Stimulated activated naive CD8-positive, alpha-beta T cell treated with anti-CD3 and anti-CD28 coated beads, Interleukin-15, Interleukin-2, amounts not matched to agents 100 ng/mL and 50 ng/mL, for 24 hours (primary cell): Measurements from ENCODE around the gene C5orf63.
"Not testable (repeated sequence)": the region's sequence is repeated elsewhere in the genome, so short reads cannot be mapped to it uniquely, and the experiment has no call there.

Experiments used
- H3K27ac Mint-ChIP-seq: one replicate; pipeline ENCODE4 v1.8.0; 2021; ENCODE audit warnings: mild to moderate bottlenecking, mixed read lengths
- H3K27me3 Mint-ChIP-seq: one replicate; pipeline ENCODE4 v1.8.0; 2021; ENCODE audit warnings: mixed read lengths
- H3K36me3 Mint-ChIP-seq: one replicate; pipeline ENCODE4 v1.8.0; 2021; ENCODE audit warnings: low read depth, mixed read lengths
- H3K4me1 Mint-ChIP-seq: one replicate; pipeline ENCODE4 v1.8.0; 2021; ENCODE audit warnings: low read depth, mixed read lengths
- H3K4me3 Mint-ChIP-seq: one replicate; pipeline ENCODE4 v1.8.0; 2021; ENCODE audit warnings: mild to moderate bottlenecking, mixed read lengths
- H3K9me3 Mint-ChIP-seq: one replicate; pipeline ENCODE4 v1.8.0; 2021; ENCODE audit warnings: mixed read lengths

The C5orf63 gene

DNA sequence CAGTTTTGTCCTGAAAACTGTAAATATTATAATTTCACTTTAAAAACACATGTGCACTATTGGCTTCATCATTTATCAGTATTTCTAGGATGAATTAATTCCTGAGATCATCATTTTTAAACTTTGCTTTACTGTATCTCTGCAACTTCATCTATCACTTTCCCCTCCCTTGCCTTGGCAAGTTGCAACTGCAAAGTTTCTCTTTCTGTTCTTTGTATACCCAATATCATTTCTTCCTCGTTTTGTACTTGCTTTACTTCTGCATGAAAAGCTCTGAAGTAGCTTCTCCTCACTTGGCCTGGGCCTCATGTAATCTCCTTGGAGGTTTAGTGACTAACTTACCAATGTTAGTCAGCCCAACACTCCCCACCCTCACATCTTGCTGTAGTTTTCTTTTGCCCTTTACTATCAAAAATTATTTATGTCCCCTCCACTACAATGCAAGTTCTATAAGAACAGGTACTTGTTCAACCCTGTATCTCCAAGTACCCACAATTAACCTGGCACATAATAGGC lies 12.8 kb downstream of the C5orf63 start:
- no peak overlapping the region for H3K27ac Mint-ChIP-seq
- H3K27me3 Mint-ChIP-seq: no peaks in the 10 kb centered on the region
- H3K4me1 Mint-ChIP-seq: peaks cover 6% of the 10 kb centered on the region
- H3K36me3 Mint-ChIP-seq: peaks cover 30% of the 10 kb centered on the region
- H3K9me3 Mint-ChIP-seq: no peaks in the 10 kb centered on the region
- H3K4me3 Mint-ChIP-seq: no peak overlapping the region

- H3K27me3 Mint-ChIP-seq: no peaks in the 10 kb centered on the region
- no peaks in the 10 kb centered on the region for H3K9me3 Mint-ChIP-seq
- H3K4me3 Mint-ChIP-seq: no peak overlapping the region
- peaks cover 6% of the 10 kb centered on the region for H3K4me1 Mint-ChIP-seq
- no peak overlapping the region for H3K27ac Mint-ChIP-seq
- H3K36me3 Mint-ChIP-seq: peaks cover 53% of the 10 kb centered on the region
Observed at GRCh38 chr5:127056896-127057295, 16.4 kb downstream of the C5orf63 start.

DNA sequence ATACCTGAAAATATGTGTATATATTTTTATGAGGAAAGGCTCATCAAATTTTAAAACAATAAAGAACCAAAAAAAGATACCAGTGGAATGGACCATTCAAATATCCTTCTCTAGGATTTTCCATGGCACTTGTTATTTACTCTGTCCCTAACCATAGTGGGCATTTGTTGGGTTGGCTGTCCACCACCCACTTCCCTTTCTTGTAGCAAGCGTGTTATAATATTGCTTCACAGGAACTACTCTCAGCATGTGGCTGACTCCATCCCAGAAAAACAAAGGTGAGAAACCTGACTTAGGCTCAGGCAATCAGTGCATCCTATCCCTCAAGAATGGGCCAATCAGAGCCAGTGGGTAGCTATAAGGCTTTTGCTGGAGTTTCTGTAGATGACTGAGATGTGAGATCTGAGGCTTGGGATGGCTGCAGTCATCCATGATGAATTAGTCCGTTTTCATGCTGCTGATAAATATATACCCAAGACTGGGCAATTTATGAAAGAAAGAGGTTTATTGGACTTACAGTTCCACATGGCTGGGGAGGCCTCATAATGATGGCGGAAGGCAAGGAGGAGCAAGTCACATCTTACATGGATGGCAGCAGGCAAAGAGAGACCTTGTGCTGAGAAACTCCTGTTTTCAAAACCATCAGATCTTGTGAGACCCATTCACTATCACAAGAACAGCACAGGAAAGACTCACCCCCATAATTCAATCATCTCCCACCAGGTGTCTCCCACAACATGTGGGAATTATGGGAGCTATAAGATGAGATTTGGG lies 17.2 kb downstream of the C5orf63 start:
- Mint-ChIP-seq H3K4me3 (no peak overlapping the region), H3K27me3 (no peaks in the 10 kb centered on the region), H3K9me3 (no peaks in the 10 kb centered on the region), H3K27ac (no peak overlapping the region), H3K4me1 (peaks cover 6% of the 10 kb centered on the region), H3K36me3 (peaks cover 53% of the 10 kb centered on the region)

GRCh38 chr5:127053551-127053950 lies 19.8 kb downstream of the C5orf63 start:
- H3K36me3 Mint-ChIP-seq: peaks cover 45% of the 10 kb centered on the region
- not testable (repeated sequence) for H3K9me3 Mint-ChIP-seq, H3K27ac Mint-ChIP-seq, H3K4me1 Mint-ChIP-seq, H3K27me3 Mint-ChIP-seq, H3K4me3 Mint-ChIP-seq

GRCh38 chr5:127053049-127053448 lies 20.3 kb downstream of the C5orf63 start:
- Mint-ChIP-seq H3K27ac (no peak overlapping the region), H3K4me1 (no peaks in the 10 kb centered on the region), H3K36me3 (peaks cover 44% of the 10 kb centered on the region), H3K27me3 (no peaks in the 10 kb centered on the region), H3K9me3 (no peaks in the 10 kb centered on the region), H3K4me3 (no peak overlapping the region)

DNA sequence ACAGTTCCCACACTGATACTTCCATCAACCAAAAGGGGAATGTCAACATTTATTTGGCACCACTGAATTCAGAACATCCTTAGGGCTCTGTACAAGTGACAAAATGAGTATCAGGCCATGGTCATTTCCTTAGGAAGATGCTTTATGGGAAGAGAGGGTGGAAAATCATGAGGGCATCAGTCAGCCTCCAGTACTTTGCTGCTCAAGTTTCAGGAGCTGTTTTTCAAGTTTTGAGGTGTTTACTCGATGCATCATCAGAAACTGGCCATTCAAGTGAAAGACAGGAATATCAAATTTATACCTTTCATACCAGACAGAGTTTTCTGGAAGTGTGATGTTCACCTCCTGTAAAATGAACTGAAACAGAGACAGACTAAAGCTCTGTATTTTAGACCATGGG lies 21.7 kb downstream of the C5orf63 start:
- Mint-ChIP-seq H3K4me3 (no peak overlapping the region), H3K27me3 (no peaks in the 10 kb centered on the region), H3K27ac (no peak overlapping the region), H3K9me3 (no peaks in the 10 kb centered on the region), H3K4me1 (no peaks in the 10 kb centered on the region), H3K36me3 (peaks cover 33% of the 10 kb centered on the region)

DNA sequence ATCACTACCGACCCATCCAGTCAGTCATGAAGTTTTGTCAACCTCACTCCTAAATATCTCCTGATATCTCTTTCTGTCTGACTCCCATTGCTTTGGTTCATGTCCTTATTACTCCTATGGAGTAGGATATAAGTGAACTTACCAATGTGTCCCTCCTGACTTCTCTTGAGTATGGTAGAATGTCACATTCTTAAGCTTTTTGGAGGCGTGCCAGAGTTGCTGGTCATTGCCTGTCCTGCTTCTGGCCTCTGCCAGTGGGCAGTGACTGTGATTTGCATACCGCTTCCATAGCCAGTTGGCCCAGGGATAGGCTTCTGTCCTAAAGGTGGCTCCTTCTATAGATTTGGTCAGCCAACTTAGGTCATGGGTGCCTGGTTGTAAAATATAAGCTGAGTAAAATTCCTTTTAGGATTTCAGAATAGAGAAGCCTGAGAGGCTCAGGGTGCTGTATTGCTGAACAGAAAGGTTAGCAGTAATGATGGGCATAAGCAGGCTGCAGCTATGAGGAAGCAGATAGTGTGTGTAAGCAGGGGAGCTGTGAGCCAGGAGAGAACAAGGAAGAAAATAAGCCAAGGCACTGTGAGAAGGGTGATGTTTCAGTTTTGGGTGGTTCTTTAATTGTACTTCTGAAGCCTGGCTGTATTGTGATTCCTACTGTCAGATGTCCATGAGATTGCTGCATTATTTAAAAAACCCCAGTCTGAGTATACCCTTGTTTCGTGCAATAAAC lies 26.8 kb downstream of the C5orf63 start:
- Mint-ChIP-seq H3K4me1 (no peaks in the 10 kb centered on the region), H3K9me3 (no peaks in the 10 kb centered on the region), H3K4me3 (no peak overlapping the region), H3K36me3 (no peaks in the 10 kb centered on the region), H3K27ac (no peak overlapping the region), H3K27me3 (no peaks in the 10 kb centered on the region)

DNA sequence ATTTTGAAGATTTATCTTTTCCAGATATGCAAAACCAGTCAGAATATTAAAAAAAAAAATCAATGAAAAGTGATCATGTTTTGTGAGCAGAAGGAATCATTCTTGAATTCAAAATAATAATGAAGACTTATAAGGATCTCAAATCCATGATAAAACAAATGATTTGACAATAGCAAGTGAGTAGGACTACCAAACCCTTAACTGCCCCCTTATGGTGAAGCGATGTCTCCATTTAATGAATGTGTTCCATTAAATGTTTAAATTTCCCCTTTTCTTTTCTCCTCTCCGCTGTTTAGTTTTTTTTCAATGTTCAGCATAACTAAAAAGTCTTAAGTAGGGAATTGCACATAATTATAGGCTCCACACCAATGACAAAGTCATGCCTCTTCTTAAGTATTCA lies 30.7 kb downstream of the C5orf63 start:
- Mint-ChIP-seq H3K27ac (no peak overlapping the region), H3K27me3 (no peaks in the 10 kb centered on the region), H3K9me3 (no peaks in the 10 kb centered on the region), H3K36me3 (no peaks in the 10 kb centered on the region), H3K4me1 (no peaks in the 10 kb centered on the region), H3K4me3 (no peak overlapping the region)

DNA sequence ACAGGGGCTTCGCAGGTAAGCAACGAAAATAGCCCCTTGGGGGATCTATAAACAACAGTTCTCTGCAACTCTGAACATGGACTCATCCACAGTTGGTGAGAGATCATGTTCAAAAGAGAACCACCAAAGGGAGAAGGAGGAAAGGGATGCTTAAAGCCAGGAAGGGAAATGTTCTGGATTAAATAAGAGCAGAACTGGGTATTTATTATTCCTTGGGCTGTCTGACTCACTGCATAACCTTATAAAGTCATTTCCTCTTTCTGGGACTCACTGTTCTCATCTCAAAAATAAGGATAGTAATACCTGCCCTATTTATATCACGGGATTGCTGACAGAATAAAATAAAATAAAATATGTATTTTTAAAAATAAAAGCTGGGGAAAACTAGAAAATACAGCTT lies 31.7 kb downstream of the C5orf63 start:
- no peak overlapping the region for H3K27ac Mint-ChIP-seq
- H3K4me1 Mint-ChIP-seq: no peaks in the 10 kb centered on the region
- no peaks in the 10 kb centered on the region for H3K9me3 Mint-ChIP-seq
- no peaks in the 10 kb centered on the region for H3K27me3 Mint-ChIP-seq
- H3K36me3 Mint-ChIP-seq: peaks cover 3% of the 10 kb centered on the region
- no peak overlapping the region for H3K4me3 Mint-ChIP-seq

GRCh38 chr5:127040796-127041520 lies 32.3 kb downstream of the C5orf63 start:
- Mint-ChIP-seq H3K36me3 (peaks cover 3% of the 10 kb centered on the region), H3K4me3 (no peak overlapping the region), H3K9me3 (no peaks in the 10 kb centered on the region), H3K4me1 (no peaks in the 10 kb centered on the region), H3K27me3 (no peaks in the 10 kb centered on the region), H3K27ac (no peak overlapping the region)

GRCh38 chr5:127038550-127038949 lies 34.8 kb downstream of the C5orf63 start:
- Mint-ChIP-seq H3K4me3 (no peak overlapping the region), H3K9me3 (no peaks in the 10 kb centered on the region), H3K27me3 (peaks cover 5% of the 10 kb centered on the region), H3K36me3 (peaks cover 3% of the 10 kb centered on the region), H3K4me1 (no peaks in the 10 kb centered on the region), H3K27ac (no peak overlapping the region)

DNA sequence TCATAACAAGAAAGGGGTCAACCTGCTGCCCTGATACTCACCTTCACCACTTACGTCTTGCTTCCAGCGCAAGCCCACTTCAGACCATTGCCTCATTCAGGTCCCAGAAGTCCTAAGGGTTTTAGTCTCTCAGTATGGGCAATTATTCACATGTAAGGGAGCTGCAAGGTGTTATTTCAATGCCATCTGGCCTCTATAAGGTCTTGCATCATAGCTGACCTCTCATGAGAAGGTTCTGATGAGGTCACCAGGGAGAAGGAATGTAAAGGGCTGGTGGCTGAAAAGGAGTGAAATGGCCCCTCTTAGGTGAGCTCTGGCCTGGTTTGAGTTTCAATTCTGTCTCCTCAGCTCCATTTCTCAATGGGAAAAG lies 41.5 kb downstream of the C5orf63 start:
- Mint-ChIP-seq H3K27ac (no peak overlapping the region), H3K9me3 (no peaks in the 10 kb centered on the region), H3K36me3 (no peaks in the 10 kb centered on the region), H3K27me3 (peaks cover 17% of the 10 kb centered on the region), H3K4me3 (peak overlapping the region; percentile 88), H3K4me1 (peaks cover 27% of the 10 kb centered on the region)

DNA sequence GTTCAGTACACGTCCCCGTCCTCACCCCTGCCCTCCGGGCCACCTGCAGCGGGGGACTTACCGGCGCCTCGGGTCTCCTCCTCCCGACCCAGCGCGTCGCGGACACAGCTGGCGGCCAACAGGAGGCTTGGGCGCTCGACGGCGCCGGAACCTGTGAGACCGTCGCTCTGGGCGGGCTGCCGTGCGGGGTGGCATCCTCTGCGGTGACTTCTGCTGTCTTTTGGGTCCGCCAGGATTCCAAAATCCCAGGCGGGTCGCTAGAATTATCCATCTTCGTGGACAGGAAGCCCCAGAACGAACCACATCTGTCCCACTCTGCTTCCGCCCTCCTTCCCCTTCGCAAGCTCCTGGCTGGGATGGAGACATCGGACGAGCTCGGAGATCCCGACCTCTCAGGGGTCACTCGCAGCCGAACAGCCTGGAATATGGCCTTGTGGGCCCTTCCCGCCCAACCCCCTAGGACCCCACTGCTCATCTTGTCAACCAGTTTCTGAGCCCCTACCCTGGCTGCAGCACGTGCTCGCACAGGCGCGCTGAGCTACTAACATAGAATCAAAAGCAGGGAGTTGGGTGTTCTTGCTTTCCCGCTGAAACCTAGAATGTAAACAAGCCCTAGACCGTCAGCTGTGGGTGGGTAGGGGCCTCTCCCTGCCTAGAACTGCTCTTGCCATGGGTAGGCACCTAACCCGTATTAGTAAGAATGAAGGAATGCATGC lies 42.0 kb downstream of the C5orf63 start:
- Mint-ChIP-seq H3K4me1 (peaks cover 30% of the 10 kb centered on the region), H3K9me3 (no peaks in the 10 kb centered on the region), H3K4me3 (peak overlapping the region; percentile 88), H3K27me3 (peaks cover 17% of the 10 kb centered on the region), H3K36me3 (no peaks in the 10 kb centered on the region), H3K27ac (peak overlapping the region; percentile 45)

- peak within 1 kb of the TSS; percentile 88 for H3K4me3 Mint-ChIP-seq
- no peaks in the 10 kb centered on the region for H3K36me3 Mint-ChIP-seq
- H3K27ac Mint-ChIP-seq: peak within 1 kb of the TSS; percentile 71
- H3K27me3 Mint-ChIP-seq: peaks cover 17% of the 10 kb centered on the region
- peaks cover 34% of the 10 kb centered on the region for H3K4me1 Mint-ChIP-seq
- H3K9me3 Mint-ChIP-seq: no peaks in the 10 kb centered on the region
Observed at GRCh38 chr5:127030259-127031146, 42.8 kb downstream of the C5orf63 start, which contains the start of gene MARCHF3. MARCHF3 (minus strand) TSS chr5:127030558; CDS start chr5:126918171, 112,387 bp downstream.
